ENCODE measurements around the gene NACC1.

The NACC1 gene

GRCh38 chr19:13079542-13079986, 38.5 kb upstream of the NACC1 start:
- no peak for DNase-seq (ENCODE audit: low read depth)
- no peak for TF ChIP-seq CTCF (IDR thresholded peaks at IDR 0.05; ENCODE audit: insufficient read depth, low read depth, low read length, missing control alignments)
- H3K4me3 ChIP-seq (ENCODE audit: low read depth, low read length): no peak overlapping the region

- H3K4me3 ChIP-seq (ENCODE audit: low read depth, low read length): no peak overlapping the region
- TF ChIP-seq CTCF (IDR thresholded peaks at IDR 0.05; ENCODE audit: insufficient read depth, low read depth, low read length, missing control alignments): peak; percentile 0
- DNase-seq (ENCODE audit: low read depth): no peak
Measured at GRCh38 chr19:13082192-13083007, 35.7 kb upstream of the NACC1 start.

GRCh38 chr19:13083008-13083404, 35.1 kb upstream of the NACC1 start:
- no peak for DNase-seq (ENCODE audit: low read depth)
- TF ChIP-seq CTCF (IDR thresholded peaks at IDR 0.05; ENCODE audit: insufficient read depth, low read depth, low read length, missing control alignments): no peak
- H3K4me3 ChIP-seq (ENCODE audit: low read depth, low read length): no peak overlapping the region

GRCh38 chr19:13083627-13084026, 34.4 kb upstream of the NACC1 start:
- no peak for TF ChIP-seq CTCF (IDR thresholded peaks at IDR 0.05; ENCODE audit: insufficient read depth, low read depth, low read length, missing control alignments)
- DNase-seq (ENCODE audit: low read depth): no peak

GRCh38 chr19:13085666-13086065, 32.4 kb upstream of the NACC1 start:
- TF ChIP-seq CTCF (IDR thresholded peaks at IDR 0.05; ENCODE audit: insufficient read depth, low read depth, low read length, missing control alignments): no peak
- no peak overlapping the region for H3K4me3 ChIP-seq (ENCODE audit: low read depth, low read length)
- DNase-seq (ENCODE audit: low read depth): no peak

More at GRCh38 chr19:13083627-13084026, 34.4 kb upstream of the NACC1 start:
- H3K4me3 ChIP-seq (ENCODE audit: low read depth, low read length): no peak overlapping the region

GRCh38 chr19:13086341-13086740, 31.7 kb upstream of the NACC1 start:
- DNase-seq (ENCODE audit: low read depth): no peak
- TF ChIP-seq CTCF (IDR thresholded peaks at IDR 0.05; ENCODE audit: insufficient read depth, low read depth, low read length, missing control alignments): no peak
- no peak overlapping the region for H3K4me3 ChIP-seq (ENCODE audit: low read depth, low read length)

- TF ChIP-seq CTCF (IDR thresholded peaks at IDR 0.05; ENCODE audit: insufficient read depth, low read depth, low read length, missing control alignments): no peak
- no peak overlapping the region for H3K4me3 ChIP-seq (ENCODE audit: low read depth, low read length)
- DNase-seq (ENCODE audit: low read depth): no peak
Measured at GRCh38 chr19:13087295-13087694, 30.8 kb upstream of the NACC1 start.
